Esophagus muscularis mucosa (tissue), 4 donors: Measurements from ENCODE around the gene CUL4A. TPM values are rescaled to one million over a fixed set of nuclear protein-coding genes. Genes with fewer than 3 reads are reported as not detected.

Experiments
- DNase-seq: peaks from one replicate; pipeline ENCODE4 v3.0.0-alpha.2; 2017; ENCODE audit errors: extremely low spot score
- H3K27ac ChIP-seq, 4 donors: fragments of 200-600 bp; sonication (generic); replicated peaks in 1 of 4; 1 replicate in 3 of 4; 2 replicates in 1 of 4; pipeline ENCODE4 v1.5.1; 2016 to 2019; ENCODE audit warnings: mild to moderate bottlenecking in 1 of 4
- H3K27me3 ChIP-seq, 4 donors: fragments of 200-600 bp; sonication (generic); one replicate each; pipeline versions ENCODE4 v1.5.1 to v1.6.0; 2016 to 2019
- H3K36me3 ChIP-seq, 4 donors: fragments of 200-600 bp; sonication (generic); one replicate each; pipeline ENCODE4 v1.5.1; 2016 to 2019
- H3K4me1 ChIP-seq, 4 donors: fragments of 200-600 bp; sonication (generic); one replicate each; pipeline ENCODE4 v1.5.1; 2016 to 2019
- H3K4me3 ChIP-seq, 4 donors: fragments of 200-600 bp; sonication (generic); 1 replicate in 2 of 4; 2 replicates in 2 of 4; pipeline ENCODE4 v1.5.1; 2016 to 2019; ENCODE audit warnings: mild to moderate bottlenecking in 4 of 4, moderate library complexity in 1 of 4
- H3K9me3 ChIP-seq, 4 donors: fragments of 200-600 bp; sonication (generic); 1 replicate in 3 of 4; 2 replicates in 1 of 4; pipeline ENCODE4 v1.5.1; 2016 to 2019
- CTCF ChIP-seq, 3 experiments: fragments of 200-600 bp in 2 of 3; fragments of 450-650 bp in 1 of 3; sonication (generic) in 2 of 3; IDR thresholded peaks; one replicate each; pipeline ENCODE4 v1.5.1; 2017 to 2019; ENCODE audit warnings: antibody characterized with exemption in 3 of 3, mild to moderate bottlenecking in 2 of 3, moderate library complexity in 1 of 3
- EP300 ChIP-seq: sonication (generic); formaldehyde crosslinking; IDR thresholded peaks from one replicate; pipeline ENCODE4 v1.6.1; 2017; ENCODE audit warnings: antibody characterized with exemption
- POLR2A ChIP-seq: fragments of 450-650 bp; IDR thresholded peaks from one replicate; pipeline ENCODE4 v1.6.1; 2017; ENCODE audit warnings: antibody characterized with exemption, moderate library complexity, mild to moderate bottlenecking, low read depth
- POLR2AphosphoS5 ChIP-seq, 2 donors: sonication (generic); formaldehyde crosslinking; IDR thresholded peaks; one replicate each; pipeline ENCODE4 v1.6.1; 2017; ENCODE audit warnings: antibody characterized with exemption in 2 of 2
- WGBS: methylation state at CpG from one replicate; pipeline ENCODE4 v1.1.5; 2018; 5-methylcytosine and 5-hydroxymethylcytosine counted together
- intact Hi-C: fragments of 100-400 bp; cut with DNase I; formaldehyde crosslinking; loops from one replicate; pipeline ENCODE4 v1.15.1; 2023
- total RNA-seq, 4 donors: library from RNA; depleted of rRNA; stranded (reverse); fragments of >200 nt; gene quantifications; one replicate each; pipeline versions ENCODE4 v1.1.0 to v1.2.1, GENCODE V29; 2016

Gene CUL4A
- total RNA-seq, 4 donors from 2014 or later = 93.4 to 154 (median 122) TPM

GRCh38 chr13:113293686-113294085 is 84.3 kb downstream of the CUL4A start:
- TF ChIP-seq CTCF (IDR thresholded peaks at IDR 0.05) (no peak), POLR2A (no peak), EP300 (no peak), POLR2AphosphoS5 (IDR thresholded peaks at IDR 0.05) (no peak)
- Histone ChIP-seq H3K27me3 (peaks cover 0 to 30% (median 2%) of the 10 kb centered on the region in 4 donors), H3K4me3 (no peak overlapping the region), H3K36me3 (no peaks in the 10 kb centered on the region), H3K4me1 (peaks cover 22 to 39% (median 30%) of the 10 kb centered on the region in 4 donors), H3K9me3 (peaks cover 0 to 7% (median 0%) of the 10 kb centered on the region in 4 donors), H3K27ac (no peak overlapping the region)
- 84% methylated on average over 9 of the region's 9 CpGs for WGBS
- no peak for DNase-seq
- intact Hi-C loops = loop anchor here (10.0 kb wide), 2 partner anchors 71 to 101 kb away; partner anchors contain the start of gene GRTP1

GRCh38 chr13:113295776-113296175 is 86.4 kb downstream of the CUL4A start:
- intact Hi-C loops = loop anchor here (5.0 to 10.0 kb wide), 3 partner anchors 69 to 99 kb away; partner anchors contain the start of genes CUL4A, GRTP1 and PCID2
- TF ChIP-seq POLR2A (no peak), CTCF (IDR thresholded peaks at IDR 0.05) (no peak), EP300 (no peak), POLR2AphosphoS5 (IDR thresholded peaks at IDR 0.05) (no peak)
- Histone ChIP-seq H3K4me1 (peaks cover 24 to 54% (median 47%) of the 10 kb centered on the region in 4 donors), H3K9me3 (peaks cover 0 to 7% (median 0%) of the 10 kb centered on the region in 4 donors), H3K4me3 (peak overlapping the region in 2 of 4 donors; percentile 97 to 99), H3K27ac (no peak overlapping the region), H3K36me3 (no peaks in the 10 kb centered on the region), H3K27me3 (peaks cover 0 to 14% (median 0%) of the 10 kb centered on the region in 4 donors)
- DNase-seq = no peak
- WGBS = 87% methylated on average over 6 of the region's 6 CpGs

GRCh38 chr13:113296823-113297369 is 87.5 kb downstream of the CUL4A start, which contains the start of gene LAMP1:
Gene LAMP1 (plus strand): TSS chr13:113297239. CDS start chr13:113297435, 196 bp downstream.
- peaks cover 0 to 3% (median 0%) of the 10 kb centered on the region in 4 donors for H3K27me3 ChIP-seq
- TF ChIP-seq POLR2A (peak; percentile 68), EP300 (peak; percentile 31), CTCF (IDR thresholded peaks at IDR 0.05) (peak in 1 of 3 experiments; percentile 28), POLR2AphosphoS5 (IDR thresholded peaks at IDR 0.05) (peak; percentile 88 to 91)
- H3K4me1 ChIP-seq = peaks cover 24 to 47% (median 45%) of the 10 kb centered on the region in 4 donors
- peak; percentile 100 for DNase-seq
- peak within 1 kb of the TSS; percentile 86 to 94 (median 90) for H3K27ac ChIP-seq
- intact Hi-C loops = loop anchor here (5.0 to 10.0 kb wide), 3 partner anchors 68 to 98 kb away; partner anchors contain the start of genes CUL4A, GRTP1 and PCID2
- peaks cover 0 to 7% (median 0%) of the 10 kb centered on the region in 4 donors for H3K9me3 ChIP-seq
- no peaks in the 10 kb centered on the region for H3K36me3 ChIP-seq
- peak within 1 kb of the TSS; percentile 91 to 99 (median 98) for H3K4me3 ChIP-seq
- 0% methylated on average over 22 of the region's 74 CpGs for WGBS

- 0% methylated on average over 4 of the region's 58 CpGs for WGBS
- Histone ChIP-seq H3K27me3 (no peaks in the 10 kb centered on the region), H3K4me1 (peaks cover 21 to 46% (median 39%) of the 10 kb centered on the region in 4 donors), H3K9me3 (peaks cover 0 to 7% (median 0%) of the 10 kb centered on the region in 4 donors), H3K36me3 (no peaks in the 10 kb centered on the region), H3K27ac (peak overlapping the region; percentile 86 to 94 (median 90)), H3K4me3 (peak overlapping the region; percentile 91 to 99 (median 98))
- intact Hi-C loops = loop anchor here (5.0 to 10.0 kb wide), 3 partner anchors 67 to 97 kb away; partner anchors contain the start of genes CUL4A, GRTP1 and PCID2
- no peak for TF ChIP-seq EP300
- no peak for TF ChIP-seq CTCF (IDR thresholded peaks at IDR 0.05)
- TF ChIP-seq POLR2A = no peak
- no peak for TF ChIP-seq POLR2AphosphoS5 (IDR thresholded peaks at IDR 0.05)
- DNase-seq = no peak
Observed at GRCh38 chr13:113297370-113298042, 88.1 kb downstream of the CUL4A start.
